GM21723 (cell line): Measurements from ENCODE around the gene ARPC2.

Experiments
- ATAC-seq: cut with Tn5 transposase; IDR thresholded peaks from one replicate; pipeline ENCODE4 v1.9.1; 2021; ENCODE audit warnings: mild to moderate bottlenecking, moderate library complexity; ENCODE audit not compliant: unreplicated experiment

ARPC2 gene

GRCh38 chr2:218252509-218253231, 35.7 kb downstream of the ARPC2 start:
- no peak for ATAC-seq

DNA sequence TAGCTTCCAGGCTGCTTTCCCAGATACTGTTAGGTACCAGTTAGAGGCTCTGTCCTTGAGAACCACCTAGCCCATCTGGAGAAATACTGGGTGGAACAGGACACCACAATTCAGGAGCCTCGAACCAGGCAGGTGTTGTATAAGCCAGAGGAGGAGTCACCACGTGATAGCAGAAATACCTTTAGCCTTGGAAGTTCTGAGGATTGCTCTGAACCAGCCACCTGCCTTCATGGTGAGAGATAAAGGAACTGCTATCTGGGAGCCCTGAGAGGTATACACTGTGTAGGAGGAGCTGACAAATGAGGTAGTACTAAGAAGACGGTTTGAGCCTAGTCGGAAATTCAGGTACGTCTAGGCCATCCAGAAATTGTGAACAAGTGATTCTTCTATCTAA, 36.2 kb downstream of the ARPC2 start:
- no peak for ATAC-seq

DNA sequence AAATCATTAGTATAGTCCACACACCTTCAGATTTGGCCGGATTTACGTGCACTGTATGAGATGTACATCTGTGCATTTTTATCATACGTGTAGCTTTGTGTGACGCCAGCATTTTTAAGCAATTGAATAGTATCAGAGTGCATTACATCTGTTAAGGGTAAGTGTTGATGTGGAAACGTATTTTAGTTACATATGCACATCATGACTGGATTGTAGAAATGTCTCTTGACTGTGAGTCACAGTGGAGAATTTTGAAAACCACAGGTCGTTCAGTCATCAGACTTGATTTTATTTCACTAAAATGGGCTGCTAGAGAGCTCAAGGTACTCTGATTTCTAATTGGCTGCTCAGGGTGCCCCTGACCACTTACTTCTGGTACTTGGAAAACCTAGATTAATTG, 38.5 kb downstream of the ARPC2 start:
- ATAC-seq, result no peak

- ATAC-seq, result no peak
Observed at GRCh38 chr2:218256612-218257350, 39.8 kb downstream of the ARPC2 start.

- ATAC-seq, result peak; percentile 86
Observed at GRCh38 chr2:218257390-218257981, 40.5 kb downstream of the ARPC2 start.

DNA sequence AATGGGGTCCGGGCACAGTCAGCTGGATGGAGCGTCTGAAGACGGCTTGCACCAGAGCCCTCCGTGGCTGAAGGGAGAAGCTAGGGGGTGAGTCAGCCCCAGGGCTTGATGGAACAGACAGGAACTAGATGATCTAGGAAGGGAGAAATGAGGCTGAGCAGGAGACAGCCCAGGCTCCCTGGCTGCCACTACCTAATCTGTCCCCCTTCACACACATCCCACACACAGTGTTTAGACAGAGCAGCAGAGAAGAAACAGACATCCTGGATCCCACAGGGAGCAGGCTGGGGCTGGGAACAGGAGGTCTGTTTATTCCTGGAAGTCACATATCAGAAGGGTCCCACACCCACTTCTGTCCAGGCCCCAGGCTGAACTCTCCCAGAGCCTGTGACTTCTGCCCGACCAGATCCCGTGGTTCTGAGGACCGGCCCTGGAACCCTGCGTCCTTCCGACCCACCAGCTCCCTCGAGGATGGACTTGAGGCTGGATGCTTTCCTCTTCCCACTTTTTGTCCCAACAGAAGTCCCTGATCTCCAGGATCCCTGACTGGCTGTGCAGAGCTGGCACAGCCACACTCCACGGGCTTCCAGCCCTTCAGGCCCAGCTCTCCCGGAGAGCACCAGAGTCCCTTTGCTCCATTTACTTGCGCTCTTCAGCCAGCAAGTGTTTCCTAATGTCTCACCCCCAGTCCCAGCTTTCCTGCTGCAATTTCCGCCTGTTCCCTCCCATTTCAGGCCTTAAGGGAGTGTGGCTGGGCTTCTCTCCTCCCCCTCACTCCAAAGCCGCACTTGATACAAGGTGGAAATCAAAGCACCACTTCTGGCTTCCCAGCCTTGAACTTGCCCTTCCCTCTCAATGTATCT, 42.3 kb downstream of the ARPC2 start:
- ATAC-seq, result no peak

DNA sequence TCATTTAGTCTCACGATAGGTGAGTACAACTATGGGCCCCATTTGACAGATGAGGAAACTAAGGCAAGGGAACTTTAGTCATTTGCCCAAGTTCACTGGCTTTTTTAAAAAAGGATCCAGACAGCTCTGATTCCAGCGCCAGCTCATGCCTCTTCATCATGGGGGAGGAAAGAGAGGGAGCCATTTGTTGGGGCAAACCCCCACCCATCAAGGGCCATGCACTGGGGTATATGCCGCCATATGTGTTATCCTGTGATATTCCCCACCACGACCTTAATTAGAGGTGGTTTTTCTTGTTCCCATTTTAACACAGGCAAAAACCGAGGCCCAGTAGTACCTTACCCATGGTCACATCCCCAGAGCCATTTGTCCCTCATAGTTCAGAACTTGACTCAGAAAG, 43.2 kb downstream of the ARPC2 start:
- no peak for ATAC-seq

DNA sequence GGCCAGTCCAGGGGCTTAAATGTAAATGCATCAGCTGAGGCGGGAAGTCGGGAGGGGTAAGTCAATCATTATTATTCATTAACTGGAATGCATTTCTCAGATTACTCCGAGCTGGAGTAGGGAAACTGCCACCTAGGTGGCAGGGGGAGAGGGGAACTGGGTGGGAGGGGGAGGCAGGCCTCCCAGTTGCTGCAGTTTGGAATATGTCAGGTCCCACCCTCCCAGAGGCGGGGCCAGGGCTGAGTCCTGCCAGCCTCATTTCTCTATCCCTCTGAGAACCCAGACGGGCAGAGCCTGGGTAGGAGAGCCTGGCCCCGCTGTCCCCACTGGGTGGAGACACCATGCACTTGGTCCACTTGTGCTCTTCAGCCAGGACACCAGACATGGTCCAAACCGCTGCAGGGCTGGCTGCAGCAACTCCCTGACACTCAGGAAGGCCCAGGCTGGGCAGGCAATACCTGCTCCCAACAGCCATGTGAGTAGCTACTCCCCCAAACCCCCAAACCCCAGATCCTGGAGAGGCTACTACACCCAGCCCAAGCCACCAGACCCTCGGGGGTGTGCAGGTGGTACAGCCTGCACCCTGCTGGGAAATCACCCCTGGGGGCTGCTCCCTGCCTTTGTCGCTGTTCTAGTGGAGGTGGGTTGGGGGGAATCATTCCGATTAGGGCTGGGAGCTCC, 43.9 kb downstream of the ARPC2 start, which contains the start of gene GPBAR1:
Gene GPBAR1 (plus strand): TSS at position 274 of the 681 bp plus-strand sequence. CDS start 1,710 bp downstream, outside the sequence.
- no peak for ATAC-seq

DNA sequence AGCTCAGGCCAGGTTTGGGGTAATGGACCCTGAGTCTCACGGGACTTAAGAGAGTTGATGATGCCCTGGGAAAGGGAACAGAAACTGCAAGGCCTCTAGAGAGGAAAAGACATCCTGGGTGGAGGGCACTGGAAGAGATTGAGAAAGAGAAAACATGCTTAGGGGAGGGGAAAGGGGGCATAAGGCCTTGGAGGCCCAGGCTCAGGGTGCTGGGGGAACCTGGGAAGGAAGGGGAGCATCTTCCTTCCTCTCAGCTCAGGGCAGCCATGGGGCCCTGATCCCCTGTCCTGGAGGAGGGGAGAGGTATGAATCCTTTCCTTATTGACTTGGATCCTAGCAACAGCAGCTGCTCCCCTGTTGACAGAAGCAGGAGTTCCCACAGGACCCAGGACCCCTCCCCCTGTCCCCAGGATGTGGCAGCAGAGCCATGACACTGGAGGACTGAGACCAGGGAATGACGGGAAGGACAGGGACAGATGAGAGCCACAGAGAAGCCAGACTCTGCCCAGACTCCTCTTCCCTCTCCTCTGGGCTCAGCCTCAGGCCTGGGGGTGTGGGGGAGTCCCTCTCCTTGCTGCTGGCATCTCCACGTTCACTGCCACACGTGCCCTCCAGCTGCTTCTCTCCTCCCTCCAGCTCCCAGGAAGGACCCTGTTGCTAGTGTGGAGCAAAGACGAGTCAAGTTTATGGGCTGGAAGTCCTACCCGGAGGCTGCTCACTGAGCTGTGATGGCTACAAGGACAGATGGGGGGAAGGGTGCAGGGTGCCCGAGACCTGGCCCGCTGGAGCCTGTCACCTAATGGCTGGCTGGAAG, 44.6 kb downstream of the ARPC2 start:
- no peak for ATAC-seq

GRCh38 chr2:218262237-218262600, 45.2 kb downstream of the ARPC2 start:
- no peak for ATAC-seq

DNA sequence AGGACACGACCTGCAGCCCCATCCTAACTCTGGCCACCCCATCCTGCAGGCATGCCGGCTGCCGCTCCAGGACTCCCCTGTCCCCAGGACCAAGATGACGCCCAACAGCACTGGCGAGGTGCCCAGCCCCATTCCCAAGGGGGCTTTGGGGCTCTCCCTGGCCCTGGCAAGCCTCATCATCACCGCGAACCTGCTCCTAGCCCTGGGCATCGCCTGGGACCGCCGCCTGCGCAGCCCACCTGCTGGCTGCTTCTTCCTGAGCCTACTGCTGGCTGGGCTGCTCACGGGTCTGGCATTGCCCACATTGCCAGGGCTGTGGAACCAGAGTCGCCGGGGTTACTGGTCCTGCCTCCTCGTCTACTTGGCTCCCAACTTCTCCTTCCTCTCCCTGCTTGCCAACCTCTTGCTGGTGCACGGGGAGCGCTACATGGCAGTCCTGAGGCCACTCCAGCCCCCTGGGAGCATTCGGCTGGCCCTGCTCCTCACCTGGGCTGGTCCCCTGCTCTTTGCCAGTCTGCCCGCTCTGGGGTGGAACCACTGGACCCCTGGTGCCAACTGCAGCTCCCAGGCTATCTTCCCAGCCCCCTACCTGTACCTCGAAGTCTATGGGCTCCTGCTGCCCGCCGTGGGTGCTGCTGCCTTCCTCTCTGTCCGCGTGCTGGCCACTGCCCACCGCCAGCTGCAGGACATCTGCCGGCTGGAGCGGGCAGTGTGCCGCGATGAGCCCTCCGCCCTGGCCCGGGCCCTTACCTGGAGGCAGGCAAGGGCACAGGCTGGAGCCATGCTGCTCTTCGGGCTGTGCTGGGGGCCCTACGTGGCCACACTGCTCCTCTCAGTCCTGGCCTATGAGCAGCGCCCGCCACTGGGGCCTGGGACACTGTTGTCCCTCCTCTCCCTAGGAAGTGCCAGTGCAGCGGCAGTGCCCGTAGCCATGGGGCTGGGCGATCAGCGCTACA, 45.9 kb downstream of the ARPC2 start:
- ATAC-seq, result no peak

DNA sequence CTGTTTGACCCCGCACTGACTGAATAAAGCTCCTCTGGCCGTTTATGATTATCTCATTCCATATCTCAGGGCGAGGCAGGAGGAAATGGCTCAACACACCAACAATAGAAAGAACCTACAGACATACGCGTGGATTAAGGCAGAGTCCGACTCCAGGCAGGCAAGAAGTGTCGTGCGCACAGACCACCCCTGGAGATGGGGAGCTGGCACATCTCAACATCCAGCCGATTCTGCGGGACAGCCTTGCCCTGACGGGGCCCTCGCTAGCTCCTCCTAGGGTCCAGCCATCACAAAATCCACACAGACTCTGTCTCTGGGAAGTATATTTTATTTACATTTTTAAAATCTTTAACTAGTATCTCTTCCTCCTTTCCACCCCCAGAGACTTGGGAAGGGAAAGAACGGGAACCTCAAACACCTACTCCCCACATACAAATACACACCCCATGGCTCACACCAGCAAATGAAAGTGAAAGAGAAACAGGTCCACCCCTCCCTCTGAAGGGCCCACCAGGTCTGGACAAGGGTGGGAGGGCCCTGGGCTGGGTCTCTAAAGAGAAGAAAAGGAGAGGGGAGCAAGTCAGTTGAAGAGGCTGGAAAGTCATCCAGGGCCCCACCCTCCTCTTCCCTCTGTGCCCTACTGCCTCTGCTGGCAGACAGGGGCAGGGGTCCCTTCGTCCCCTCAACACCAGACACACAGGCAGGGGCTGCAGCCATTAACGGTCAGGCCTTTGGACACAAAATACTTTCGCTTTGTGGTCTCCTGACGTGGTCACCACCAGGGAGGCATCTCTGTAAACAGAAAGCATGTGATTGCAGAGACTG, 47.0 kb downstream of the ARPC2 start:
- ATAC-seq, result no peak

GRCh38 chr2:218264773-218265561, 48.0 kb downstream of the ARPC2 start:
- no peak for ATAC-seq

- no peak for ATAC-seq
Observed at GRCh38 chr2:218265626-218266025, 48.6 kb downstream of the ARPC2 start.

DNA sequence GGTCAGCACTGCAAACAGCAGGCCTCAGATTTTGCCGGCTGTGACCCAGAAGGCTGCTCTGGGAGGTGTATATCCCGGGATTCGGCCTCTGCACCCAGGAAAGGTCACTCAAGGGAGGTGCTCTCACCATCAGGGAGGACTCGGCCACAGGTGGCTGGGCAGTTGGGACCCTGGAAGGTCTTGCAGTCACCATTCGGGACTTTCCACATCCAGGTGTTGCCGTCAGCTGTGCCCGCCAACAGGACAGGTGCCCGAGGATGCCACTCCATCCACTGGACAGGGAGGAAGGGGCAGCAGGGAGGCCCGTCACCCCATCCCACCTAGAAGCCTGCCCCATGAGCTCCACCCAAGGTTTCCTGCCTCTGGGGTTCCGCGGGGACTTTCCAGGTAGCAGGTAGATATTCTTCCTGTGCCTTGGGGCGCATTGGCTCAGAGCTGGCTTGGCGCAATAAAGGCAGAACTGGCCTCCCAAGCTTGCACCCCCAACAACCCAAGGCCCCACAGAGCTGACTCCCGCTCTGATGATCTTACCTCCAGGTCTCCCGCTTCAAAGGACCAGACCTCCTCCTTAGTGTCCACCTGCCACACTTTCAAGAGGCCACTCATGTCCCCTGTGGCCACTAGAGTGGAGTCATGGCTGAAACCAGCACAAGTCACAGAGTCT, 49.5 kb downstream of the ARPC2 start:
- ATAC-seq, result no peak

DNA sequence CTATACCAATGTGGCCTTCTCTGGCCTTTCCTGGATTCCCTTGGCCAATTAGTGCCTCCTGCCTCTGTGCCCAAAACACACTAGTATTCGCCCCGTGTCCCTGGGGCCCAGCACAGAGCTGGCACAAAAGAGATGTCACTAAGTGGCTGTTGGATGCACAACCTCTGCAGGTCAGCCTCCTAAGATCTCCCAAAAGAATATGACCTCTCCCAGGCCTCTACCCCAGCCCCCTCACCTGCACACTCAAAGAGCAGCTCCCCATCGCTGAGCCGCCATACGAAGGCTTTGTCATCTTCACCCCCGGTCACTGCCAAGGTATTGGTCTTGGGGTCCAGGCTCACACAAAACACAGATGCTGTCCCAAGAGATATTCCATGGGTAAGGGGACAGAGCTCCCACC, 50.3 kb downstream of the ARPC2 start:
- ATAC-seq, result no peak
